PC-9 (cell line): Measurements from ENCODE around the gene NOC4L.

Experiments used
- EZH2 ChIP-seq: fragments of 200-600 bp; sonication (generic); IDR thresholded peaks from 2 replicates; pipeline ENCODE4 v1.8.0; 2017; ENCODE audit warnings: antibody characterized with exemption, low read depth
- TF ChIP-seq, protein P1 (sequence below): fragments of 200-600 bp; sonication (generic); conservative IDR thresholded peaks from 2 replicates; pipeline ENCODE4 v1.6.1; 2017; ENCODE audit warnings: mixed run types, antibody characterized with exemption, mild to moderate bottlenecking, moderate library complexity

- TF ChIP-seq, protein P1, sequence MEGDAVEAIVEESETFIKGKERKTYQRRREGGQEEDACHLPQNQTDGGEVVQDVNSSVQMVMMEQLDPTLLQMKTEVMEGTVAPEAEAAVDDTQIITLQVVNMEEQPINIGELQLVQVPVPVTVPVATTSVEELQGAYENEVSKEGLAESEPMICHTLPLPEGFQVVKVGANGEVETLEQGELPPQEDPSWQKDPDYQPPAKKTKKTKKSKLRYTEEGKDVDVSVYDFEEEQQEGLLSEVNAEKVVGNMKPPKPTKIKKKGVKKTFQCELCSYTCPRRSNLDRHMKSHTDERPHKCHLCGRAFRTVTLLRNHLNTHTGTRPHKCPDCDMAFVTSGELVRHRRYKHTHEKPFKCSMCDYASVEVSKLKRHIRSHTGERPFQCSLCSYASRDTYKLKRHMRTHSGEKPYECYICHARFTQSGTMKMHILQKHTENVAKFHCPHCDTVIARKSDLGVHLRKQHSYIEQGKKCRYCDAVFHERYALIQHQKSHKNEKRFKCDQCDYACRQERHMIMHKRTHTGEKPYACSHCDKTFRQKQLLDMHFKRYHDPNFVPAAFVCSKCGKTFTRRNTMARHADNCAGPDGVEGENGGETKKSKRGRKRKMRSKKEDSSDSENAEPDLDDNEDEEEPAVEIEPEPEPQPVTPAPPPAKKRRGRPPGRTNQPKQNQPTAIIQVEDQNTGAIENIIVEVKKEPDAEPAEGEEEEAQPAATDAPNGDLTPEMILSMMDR = no peak
- no peak for TF ChIP-seq EZH2
Measured at GRCh38 chr12:132194556-132194955, 50.3 kb downstream of the NOC4L start.
